GM23338 (cell line): ENCODE measurements around the gene NUF2.

Experiments
- EZH2phosphoT487 ChIP-seq: fragments of 200-600 bp; sonication (generic); IDR thresholded peaks from one replicate; pipeline ENCODE4 v1.8.1; 2018; ENCODE audit warnings: antibody characterized with exemption; ENCODE audit not compliant: unreplicated experiment
- TF ChIP-seq, protein P1 (sequence below), 2 experiments: fragments of 200-600 bp in 1 of 2; sonication (generic) in 1 of 2; conservative IDR thresholded peaks; 2 replicates each; pipeline versions ENCODE4 v1.5.1 to v1.6.1; 2016 to 2017; ENCODE audit warnings: antibody characterized with exemption in 2 of 2, low read depth in 2 of 2, mild to moderate bottlenecking in 2 of 2, moderate library complexity in 1 of 2

DNA sequence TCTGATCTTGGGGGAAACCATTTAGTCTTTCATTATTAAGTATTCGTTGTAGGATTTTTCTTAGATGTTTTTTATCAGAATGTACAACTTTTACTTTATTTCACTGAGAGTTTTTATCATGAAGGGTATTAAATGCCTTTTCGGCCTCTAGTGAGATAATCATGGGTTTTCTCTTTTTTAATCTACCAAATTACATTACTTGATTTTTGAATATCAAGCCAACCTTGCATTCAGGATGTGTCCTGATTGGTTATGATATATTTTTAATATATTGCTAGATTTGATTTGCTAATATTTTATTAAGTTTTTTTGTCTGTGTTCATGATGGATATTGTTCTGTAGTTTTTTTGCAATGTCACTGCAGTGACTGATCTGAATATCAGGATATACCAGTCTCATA, 9.4 kb downstream of the NUF2 start:
- TF ChIP-seq, protein P1, sequence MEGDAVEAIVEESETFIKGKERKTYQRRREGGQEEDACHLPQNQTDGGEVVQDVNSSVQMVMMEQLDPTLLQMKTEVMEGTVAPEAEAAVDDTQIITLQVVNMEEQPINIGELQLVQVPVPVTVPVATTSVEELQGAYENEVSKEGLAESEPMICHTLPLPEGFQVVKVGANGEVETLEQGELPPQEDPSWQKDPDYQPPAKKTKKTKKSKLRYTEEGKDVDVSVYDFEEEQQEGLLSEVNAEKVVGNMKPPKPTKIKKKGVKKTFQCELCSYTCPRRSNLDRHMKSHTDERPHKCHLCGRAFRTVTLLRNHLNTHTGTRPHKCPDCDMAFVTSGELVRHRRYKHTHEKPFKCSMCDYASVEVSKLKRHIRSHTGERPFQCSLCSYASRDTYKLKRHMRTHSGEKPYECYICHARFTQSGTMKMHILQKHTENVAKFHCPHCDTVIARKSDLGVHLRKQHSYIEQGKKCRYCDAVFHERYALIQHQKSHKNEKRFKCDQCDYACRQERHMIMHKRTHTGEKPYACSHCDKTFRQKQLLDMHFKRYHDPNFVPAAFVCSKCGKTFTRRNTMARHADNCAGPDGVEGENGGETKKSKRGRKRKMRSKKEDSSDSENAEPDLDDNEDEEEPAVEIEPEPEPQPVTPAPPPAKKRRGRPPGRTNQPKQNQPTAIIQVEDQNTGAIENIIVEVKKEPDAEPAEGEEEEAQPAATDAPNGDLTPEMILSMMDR (conservative IDR thresholded peaks at IDR 0.05; ENCODE audit: low read depth in 2 of 2), result no peak
- TF ChIP-seq EZH2phosphoT487, result no peak
